Measurements from ENCODE around the gene CPTP. TPM values are rescaled to one million over a fixed set of nuclear protein-coding genes. Genes with fewer than 3 reads are reported as not detected.

Gene CPTP
- polyA plus RNA-seq (ENCODE audit: insufficient read length in 4 of 4), result 10 to 100 TPM; 11.6 to 20.7 (median 14.5) TPM

GRCh38 chr1:1324524-1325287, at the start of gene CPTP, which contains the start of gene INTS11:
TSS of gene CPTP (plus strand) at chr1:1324802. CDS start at chr1:1326911, 2,109 bp downstream.
TSS of gene INTS11 (minus strand) at chr1:1324660. CDS start at chr1:1324608, 52 bp downstream.
- peak; percentile 77 to 86 (median 80) for DNase-seq (ENCODE audit: low read depth in 4 of 4, low spot score in 3 of 4)

- no peak for DNase-seq (ENCODE audit: low read depth in 4 of 4, low spot score in 3 of 4)
These were observed 49.6 kb upstream of the CPTP start for GRCh38 chr1:1274931-1275431.

DNA sequence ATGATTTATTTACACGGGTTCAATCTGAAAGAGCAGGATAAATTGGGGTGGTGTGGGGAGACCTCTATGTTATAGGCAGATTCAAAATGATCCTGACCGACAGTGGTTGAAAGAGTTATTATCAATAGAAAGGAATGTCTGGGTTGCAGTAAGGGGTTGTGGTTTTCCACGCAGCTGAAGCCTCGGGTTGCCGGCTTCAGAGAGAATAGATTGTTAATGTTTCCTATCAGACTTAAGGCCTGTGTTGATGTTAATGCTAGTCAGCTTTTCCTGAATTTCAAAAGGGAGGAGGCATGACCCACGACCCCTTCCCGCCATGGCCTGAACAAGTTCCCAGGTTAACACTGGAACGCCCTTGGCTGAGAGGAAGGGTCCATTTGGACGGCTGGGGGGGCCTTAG, 48.8 kb upstream of the CPTP start:
- DNase-seq (ENCODE audit: low read depth in 4 of 4, low spot score in 3 of 4), result no peak

- no peak for DNase-seq (ENCODE audit: low read depth in 4 of 4, low spot score in 3 of 4)
These were observed 46.0 kb upstream of the CPTP start for GRCh38 chr1:1278620-1279019.

- DNase-seq (ENCODE audit: low read depth in 4 of 4, low spot score in 3 of 4), result no peak
These were observed 45.6 kb upstream of the CPTP start for GRCh38 chr1:1279028-1279427.

GRCh38 chr1:1280782-1281481, 43.7 kb upstream of the CPTP start:
- no peak for DNase-seq (ENCODE audit: low read depth in 4 of 4, low spot score in 3 of 4)

- DNase-seq (ENCODE audit: low read depth in 4 of 4, low spot score in 3 of 4), result no peak
These were observed 42.9 kb upstream of the CPTP start for GRCh38 chr1:1281533-1282321.

- no peak for DNase-seq (ENCODE audit: low read depth in 4 of 4, low spot score in 3 of 4)
These were observed 41.6 kb upstream of the CPTP start for GRCh38 chr1:1282998-1283397.

DNA sequence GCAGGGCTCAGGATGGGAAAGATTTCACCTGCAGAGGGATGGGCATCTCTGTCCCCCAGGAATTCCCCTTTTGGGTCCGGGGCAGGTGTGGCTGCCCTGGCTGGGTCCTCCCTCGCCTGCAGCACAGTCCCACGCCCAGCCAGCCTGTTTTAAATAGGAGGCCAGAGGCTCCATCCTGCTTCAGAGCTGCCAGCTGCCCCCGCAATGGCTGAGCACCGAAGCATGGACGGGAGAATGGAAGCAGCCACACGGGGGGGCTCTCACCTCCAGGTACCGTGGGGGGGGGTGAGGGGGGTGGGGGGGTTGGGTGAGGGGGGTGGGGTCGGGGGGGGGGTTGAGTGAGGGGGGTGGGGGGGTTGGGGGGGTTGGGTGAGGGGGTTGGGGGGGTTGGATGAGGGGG, 40.8 kb upstream of the CPTP start:
- no peak for DNase-seq (ENCODE audit: low read depth in 4 of 4, low spot score in 3 of 4)

DNA sequence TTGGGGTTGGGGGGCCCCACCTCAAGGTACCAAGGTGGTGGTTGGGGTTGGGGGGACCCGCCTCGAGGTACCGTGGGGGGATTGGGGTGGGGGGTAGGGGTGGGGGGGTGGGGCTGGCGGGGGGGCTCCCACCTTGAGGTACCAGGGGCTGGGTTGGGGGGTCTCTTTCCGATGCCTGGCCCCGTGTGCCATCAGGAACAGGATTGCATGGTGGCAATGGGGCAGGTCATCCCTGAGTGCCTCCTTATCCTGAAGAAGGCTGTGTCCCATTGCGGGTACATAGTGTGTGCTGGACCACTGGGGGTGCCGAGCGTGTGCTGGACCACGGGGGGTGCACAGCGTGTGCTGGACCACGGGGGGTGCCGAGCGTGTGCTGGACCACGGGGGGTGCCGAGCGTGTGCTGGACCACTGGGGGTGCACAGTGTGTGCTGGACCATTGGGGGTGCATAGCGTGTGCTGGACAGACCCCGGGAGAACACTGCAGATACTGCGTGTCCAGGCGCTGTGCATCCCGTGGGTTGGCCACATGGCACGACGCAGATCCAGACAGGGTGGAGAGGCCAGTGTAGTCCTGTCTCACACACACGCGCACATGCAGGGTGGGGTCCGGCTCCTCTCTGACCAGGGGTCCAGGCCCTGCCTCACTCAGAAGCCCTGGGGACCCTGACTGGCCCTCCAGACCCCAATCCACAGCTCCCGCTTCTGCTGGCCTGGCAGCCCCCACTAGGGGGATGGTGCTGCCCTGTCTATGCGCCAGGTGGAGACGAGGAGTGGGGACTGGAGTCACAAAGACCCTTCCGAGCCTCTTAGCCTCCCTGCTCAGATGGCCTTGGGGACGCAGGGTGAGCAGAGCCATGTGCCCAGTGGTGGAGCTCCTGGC, 40.1 kb upstream of the CPTP start:
- no peak for DNase-seq (ENCODE audit: low read depth in 4 of 4, low spot score in 3 of 4)

DNA sequence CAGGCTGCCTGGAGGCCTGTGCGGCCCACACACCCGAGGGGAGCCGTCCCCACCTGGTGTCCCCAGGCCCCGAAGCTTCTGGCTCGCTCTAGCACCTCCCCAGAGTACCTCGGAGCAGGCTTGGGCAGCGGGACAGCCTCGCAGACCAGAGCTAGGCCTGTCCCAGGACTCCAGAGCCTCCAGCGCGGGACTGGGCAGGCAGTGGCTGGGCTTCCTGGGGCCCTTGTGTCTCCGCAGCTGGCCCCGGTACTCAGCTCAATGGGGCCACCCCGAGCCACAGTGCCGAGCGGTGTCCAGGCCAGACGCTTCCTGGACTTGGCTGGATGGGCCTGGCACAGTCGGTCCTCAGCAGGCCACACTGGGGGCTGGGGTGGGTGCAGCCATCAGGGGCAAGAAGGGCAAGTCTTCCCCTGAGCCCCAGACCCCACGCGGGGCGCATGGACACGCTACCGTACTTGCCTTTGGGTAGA, 39.5 kb upstream of the CPTP start:
- DNase-seq (ENCODE audit: low read depth in 4 of 4, low spot score in 3 of 4), result no peak

- DNase-seq (ENCODE audit: low read depth in 4 of 4, low spot score in 3 of 4), result no peak
These were observed 38.8 kb upstream of the CPTP start for GRCh38 chr1:1285611-1286311.

- DNase-seq (ENCODE audit: low read depth in 4 of 4, low spot score in 3 of 4), result no peak
These were observed 38.0 kb upstream of the CPTP start for GRCh38 chr1:1286313-1287261.

- DNase-seq (ENCODE audit: low read depth in 4 of 4, low spot score in 3 of 4), result no peak
These were observed 37.1 kb upstream of the CPTP start for GRCh38 chr1:1287288-1288110.

DNA sequence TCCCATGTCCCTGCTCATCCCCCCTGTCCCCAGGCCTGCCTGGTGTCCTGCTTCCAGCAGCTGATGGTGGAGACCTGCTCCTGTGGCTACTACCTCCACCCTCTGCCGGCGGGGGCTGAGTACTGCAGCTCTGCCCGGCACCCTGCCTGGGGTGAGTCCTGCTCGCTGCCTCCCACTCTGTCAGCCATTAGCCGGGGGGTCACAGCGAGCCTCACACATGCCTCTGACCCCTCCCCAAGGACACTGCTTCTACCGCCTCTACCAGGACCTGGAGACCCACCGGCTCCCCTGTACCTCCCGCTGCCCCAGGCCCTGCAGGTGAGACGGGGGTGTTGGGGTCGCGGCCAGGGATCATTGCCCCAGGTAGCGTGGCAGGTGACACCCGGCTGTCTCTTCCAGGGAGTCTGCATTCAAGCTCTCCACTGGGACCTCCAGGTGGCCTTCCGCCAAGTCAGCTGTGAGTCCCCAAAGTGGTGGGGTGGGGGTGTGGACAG, 34.3 kb upstream of the CPTP start:
- no peak for DNase-seq (ENCODE audit: low read depth in 4 of 4, low spot score in 3 of 4)

- no peak for DNase-seq (ENCODE audit: low read depth in 4 of 4, low spot score in 3 of 4)
These were observed 33.5 kb upstream of the CPTP start for GRCh38 chr1:1291023-1291528.
